NCI-H69 (cell line): ENCODE results near the gene UBE2E2.
"Not testable (repeated sequence)": the region's sequence is repeated elsewhere in the genome, so short reads cannot be mapped to it uniquely, and the experiment has no call there.

Experiments used
- DNase-seq: peaks from one replicate; lab custom pipeline; 2025; lab: John Stamatoyannopoulos, UW

UBE2E2 gene

DNA sequence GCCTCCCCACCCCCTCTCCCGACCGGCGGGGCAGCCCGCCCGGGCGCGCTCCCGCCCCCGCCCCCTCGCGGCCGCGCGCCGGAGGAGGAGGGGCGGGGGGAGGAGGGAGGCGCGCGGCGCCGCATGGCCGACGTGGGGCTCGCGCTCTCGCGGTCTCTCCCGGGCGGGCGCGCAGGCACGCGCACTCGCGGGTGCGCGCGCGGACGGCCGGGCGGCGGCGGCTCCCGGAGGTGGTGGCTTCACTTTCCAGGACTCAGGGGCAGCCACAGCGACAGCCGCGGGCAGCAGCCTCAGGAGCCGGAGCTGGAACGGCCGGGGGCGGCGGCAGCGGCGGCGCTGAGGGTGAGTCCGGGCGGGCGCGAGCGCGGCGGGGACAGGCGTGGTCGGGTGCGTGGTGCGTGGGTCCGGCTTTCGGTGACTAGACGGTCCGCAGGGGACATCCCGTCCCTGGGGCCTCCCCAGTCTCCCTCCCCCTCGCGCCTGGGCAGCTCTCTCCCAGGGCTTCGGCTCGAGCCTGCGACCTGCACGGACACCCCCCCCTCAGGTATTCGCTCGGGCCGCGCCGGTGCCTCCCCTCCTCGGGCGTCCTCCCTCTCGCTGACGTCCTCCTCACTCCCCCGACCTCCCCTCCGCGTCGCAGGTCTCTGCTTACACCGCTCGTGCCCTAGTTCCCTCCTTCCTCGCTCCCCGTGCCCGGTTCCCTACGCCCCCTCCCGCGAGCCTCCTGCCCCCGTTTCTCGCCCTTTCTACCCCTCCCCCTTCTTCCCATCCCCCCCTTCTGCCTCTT lies at the start of gene UBE2E2:
TSS of gene UBE2E2 (plus strand) at position 407 of the 787 bp plus-strand sequence.
- peak; percentile 59 for DNase-seq

DNA sequence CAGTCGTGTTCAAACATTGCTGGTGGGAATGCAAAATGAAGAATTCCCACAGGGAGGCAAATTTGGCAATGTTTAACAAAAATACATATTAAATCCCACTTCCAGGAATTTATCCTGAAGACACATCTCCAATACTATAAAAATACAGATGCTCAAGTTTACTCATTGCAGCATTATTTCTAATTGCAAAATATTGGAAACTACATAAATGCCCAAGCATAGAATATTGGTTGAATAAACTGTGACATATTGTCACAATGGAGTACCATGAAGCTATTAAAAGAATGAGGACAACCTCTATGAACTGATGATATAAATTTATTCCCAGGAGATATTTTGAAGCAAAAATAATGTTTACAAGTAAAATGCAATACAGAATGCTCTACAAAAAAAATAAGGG lies 49.7 kb upstream of the UBE2E2 start:
- no peak for DNase-seq

DNA sequence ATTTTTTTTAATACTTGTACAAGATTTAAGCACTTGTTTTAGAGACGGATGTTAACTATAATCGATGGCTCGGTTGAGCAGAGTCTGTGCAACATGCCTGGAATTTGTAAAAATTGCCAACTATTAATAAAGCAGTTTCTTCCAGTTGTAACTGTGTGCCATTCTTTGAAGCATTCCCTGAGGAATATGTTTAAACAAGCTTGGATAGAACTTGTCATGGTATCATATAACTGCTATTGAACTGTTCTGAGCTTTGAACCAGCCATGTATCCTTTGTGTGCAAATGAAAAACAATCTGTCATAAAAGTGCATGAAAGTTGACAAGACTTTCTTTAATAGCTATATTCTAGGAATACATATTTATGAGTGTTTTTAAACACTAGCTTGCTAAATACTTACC lies 45.8 kb upstream of the UBE2E2 start:
- DNase-seq: no peak

DNA sequence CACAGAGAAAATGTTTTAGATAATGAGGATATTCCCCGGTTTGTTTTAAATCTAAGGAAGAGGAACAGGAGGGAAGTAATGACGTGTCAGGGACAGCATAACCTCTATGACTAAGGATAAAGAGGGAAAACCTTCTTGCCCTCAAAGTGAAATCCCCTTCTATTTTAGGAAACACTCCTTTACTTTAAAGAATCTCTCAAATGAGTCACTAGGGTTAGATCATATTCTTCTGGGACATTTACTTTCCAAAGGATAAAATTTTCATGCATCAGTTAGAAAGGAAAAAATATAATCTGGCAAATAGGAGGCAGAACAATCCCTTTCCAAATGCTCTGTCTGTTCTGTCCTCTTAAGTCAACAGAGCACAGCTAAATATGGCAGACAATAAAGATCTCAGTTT lies 43.2 kb upstream of the UBE2E2 start:
- DNase-seq: no peak

DNA sequence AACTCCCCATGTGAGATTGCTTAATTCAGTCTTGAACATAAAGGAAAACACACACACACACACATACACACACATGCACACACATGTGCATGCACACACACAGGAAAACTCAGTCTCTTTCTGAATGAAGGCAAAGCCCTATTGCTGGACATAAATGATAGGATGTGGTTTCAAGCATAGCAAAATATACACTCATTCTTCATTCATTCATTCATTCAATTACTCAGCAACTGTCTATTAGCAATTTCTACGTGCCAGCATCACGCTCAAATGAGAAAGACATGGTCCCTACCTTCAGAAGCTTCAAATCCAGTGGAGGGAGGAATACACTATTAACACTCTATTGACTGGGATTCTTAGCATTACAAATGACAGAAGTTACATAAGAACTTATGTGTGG lies 41.8 kb upstream of the UBE2E2 start:
- no peak for DNase-seq

DNA sequence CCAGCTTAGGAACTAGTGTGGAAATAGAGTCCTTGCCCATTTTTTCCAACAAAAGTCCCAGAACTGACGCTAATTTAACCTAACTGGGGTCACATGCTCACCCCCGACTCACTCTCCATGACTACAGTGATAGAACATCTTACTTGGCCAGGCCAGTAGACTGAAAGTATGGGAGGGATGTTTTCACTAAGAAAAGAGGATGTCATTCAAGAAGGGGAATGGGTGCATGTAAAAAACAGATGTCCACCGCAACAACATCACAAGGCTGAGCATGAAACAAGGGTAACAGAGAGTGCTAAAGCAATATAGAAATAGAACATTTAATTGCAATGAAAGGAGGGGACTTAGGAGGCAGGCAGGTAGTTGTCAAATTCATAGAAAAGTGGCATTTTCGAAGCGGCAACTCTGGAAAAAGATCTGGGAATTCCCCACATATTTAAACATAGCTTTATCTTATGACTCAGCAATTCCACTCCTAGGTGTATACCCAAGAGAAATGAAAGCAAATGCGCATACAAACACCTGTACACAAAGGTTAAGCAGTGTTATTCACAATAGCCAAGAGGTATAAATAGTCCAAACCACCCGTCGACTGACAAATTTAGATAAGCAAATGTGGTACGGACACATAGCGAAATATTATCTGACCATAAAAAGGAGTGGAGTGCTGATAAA lies 41.1 kb upstream of the UBE2E2 start:
- DNase-seq: no peak

DNA sequence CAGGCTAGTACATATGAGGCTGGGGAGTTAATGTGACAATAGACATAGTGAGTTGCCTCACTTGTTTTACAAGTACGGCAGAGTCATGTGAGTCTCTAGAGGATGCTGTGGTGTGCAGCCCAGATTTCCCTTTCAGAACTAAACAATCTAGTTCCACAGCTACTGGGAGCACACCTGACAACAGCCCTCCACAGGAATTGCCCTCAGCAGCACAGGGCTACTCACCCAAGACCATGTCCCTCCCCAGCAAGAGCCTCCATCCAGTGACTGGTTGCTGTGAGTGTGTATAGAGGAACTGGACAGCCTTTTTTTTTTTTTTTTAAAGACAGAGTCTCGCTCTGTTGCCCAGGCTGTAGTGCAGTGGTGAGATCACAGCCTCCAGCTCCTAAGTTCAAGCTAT lies 40.2 kb upstream of the UBE2E2 start:
- DNase-seq: no peak

DNA sequence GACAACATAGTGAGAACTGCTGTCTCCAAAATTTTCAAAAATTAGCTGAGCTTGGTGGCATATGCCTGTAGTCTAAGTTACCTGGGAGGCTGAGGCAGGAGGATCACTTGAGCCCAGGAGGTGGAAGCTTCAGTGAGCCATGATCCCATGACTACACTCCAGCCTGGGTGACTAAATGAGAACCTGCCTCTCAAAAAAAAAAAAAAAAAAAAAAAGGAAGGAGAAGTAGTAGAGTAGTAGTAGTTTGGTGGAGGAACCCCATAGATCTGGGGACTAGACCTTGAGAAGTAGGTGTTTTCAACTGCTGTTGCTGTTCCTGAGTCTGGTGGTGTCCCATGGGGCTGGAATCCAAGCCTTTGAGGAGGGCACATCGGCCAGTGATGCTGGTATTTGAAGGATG lies 38.4 kb upstream of the UBE2E2 start:
- DNase-seq: no peak

DNA sequence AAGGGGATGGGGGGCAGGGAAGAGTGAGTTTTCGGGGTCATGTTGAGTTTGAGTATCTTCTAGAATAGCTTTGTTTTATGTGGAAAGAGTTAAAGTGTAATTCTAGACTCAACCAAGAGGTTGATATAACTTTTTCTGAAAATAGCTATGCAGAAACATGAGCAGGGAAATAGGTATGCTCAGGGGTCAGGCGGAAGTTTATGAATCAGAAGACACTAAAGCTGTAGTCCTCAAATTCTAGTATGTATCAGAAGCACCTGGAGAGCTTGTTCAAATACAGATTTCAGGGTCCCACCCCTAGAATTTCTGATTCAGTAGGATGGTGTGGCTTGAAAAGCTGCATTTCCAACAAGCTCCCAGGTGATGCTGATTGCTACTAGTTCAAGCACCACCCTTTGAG lies 37.6 kb upstream of the UBE2E2 start:
- DNase-seq: no peak

DNA sequence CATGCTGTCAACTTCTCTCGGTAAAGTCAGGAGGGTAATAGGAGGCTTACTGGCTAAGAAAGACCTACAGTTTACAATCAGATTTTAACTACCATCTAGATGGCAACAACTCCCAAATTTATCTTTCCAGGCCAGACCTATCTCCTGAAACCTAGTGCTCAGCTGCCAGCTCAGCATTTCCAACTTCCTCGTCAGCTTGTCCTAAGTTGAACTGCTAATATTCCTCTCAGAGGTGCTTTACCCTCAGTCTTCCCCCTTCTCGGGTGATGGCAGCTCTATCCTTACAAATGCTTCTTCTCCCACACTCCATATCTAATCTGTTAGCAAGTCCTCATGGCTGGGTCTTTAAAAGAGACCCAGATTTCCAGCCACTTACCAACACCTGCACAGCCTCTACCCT lies 36.9 kb upstream of the UBE2E2 start:
- DNase-seq: no peak

DNA sequence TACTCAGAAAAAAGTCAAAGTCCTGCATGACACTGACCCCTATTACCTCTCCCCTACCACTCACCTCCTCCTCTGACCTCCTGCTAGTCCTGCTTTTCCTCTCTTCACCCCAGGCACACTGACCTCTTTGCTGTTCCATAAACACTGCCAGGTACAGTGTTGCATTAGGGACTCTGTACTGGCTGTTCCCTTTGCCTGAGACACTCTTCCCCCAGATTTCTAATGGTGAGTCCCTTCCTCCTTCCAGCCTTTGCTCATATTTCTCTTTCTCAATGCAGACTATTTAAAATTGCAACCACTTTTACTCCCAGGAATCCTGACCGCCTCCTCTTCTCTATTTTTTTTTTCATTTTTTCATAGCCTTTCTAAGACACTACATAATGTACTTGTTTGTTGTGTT lies 36.3 kb upstream of the UBE2E2 start:
- no peak for DNase-seq

DNA sequence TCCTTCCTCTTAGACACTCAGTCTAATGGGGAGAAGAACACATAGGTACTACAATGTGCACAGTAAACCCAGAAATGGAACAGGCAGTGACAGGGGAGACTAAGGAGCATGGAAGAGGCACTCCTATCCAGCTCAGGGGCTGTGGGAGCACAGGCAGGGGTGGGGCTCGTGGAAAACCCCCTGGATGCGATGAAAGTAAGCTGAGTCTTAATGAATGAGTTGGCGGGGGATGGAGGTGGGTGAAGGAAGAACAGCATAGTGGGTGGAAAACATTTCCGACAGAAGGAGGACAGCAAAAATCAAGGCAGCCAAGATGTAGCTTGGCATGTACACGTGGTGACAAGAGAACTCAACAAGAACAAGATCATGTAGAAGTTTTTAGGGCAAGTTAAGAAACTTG lies 33.6 kb upstream of the UBE2E2 start:
- no peak for DNase-seq

DNA sequence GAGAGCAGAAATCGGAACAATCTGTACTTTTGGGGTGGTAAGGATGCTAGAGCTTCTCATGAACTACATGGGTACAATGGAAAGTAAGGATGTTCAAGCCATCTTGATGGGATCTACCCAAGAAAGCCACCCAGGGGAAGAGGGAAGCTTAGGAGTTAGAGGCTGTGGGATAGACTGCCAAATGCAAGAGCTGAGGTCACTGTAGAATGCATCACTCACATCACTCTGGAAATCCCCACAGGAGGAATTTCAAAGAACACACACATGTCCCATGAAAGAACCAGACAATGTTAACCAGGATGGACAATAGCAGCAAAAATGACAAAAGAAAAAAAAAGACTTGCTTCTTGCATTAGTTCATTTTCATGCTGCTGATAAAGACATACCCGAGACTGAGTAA lies 32.8 kb upstream of the UBE2E2 start:
- no peak for DNase-seq

DNA sequence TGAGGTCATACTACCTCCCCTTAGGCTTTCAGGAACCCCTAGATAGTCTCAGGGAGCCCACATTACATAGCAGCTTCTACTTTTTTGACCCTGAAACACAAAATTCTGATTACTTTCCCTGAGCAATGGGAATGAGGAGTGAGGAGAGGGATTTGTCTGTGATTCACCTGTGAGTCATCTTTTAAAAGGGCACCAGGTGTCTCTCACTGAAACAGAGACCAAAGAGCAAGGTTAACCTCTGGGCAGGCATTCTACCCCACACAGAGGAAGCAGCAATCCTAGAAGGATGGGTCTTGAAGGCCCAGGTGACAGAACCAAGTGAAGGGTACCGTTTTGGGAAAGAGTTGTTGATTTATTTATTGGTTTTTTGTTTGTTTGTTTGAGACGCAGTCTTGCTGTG lies 31.1 kb upstream of the UBE2E2 start:
- DNase-seq: no peak

DNA sequence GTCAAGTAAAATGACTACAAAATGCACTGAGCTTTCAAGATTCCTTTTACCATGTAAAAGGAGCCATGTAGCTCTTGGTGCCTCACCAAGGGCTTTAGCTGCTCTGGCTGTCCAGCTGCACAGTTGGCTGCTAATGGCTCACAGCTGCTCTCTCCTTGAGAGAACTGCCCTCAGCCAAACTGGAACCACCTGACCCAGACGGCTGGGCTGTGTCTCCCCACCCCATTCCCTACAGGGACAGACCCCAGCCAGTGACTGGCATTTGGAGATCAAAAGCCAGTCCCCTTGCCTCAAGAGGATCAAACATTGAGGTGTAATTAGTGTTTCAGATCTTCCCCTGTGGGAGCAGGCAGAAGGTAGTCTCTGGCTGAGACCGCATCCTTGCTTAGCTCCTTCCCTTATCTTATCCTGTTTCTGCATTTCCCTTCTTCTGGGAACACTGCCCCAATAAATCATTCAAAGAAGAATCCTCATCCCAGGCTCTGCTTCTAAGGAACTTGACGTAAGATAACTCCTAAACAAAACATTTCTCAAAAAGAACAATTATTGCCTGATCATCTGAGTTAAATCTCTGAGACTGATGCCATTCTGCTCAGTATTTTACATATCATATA lies 28.6 kb upstream of the UBE2E2 start:
- peak; percentile 2 for DNase-seq

DNA sequence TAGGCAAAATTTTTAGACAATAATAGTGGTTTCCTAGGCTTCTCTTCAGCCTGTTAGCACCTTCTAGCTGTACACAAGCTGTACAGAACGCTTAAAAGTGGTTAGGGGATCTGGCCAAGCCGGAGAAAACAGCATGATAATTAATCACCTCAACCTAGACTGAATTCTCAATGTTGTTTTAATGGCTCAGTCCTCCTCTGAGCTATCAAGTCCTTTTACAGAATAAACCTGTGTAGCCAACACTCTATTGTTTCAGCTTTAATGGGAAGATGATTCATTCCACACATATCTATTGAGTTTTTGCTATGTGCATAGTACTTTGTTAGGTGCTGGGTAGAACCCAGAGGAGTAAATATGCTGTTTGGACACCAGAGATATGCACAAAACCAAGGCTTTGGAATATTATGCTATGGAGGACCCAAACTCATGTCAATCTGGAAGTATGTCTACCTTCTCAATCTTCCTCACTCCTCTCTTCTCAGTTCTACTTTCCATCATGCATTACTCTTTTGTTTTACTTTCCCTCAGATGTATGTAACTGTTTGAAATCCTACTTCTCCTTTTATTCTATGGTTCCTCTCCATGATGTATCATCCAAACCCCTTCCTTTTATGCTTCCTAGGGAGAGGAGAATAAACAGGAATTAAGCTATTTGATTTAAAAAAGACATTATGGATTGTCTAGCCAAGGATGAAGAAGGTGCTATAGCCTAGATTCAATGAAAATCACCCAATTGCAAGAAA lies 27.6 kb upstream of the UBE2E2 start:
- DNase-seq: no peak

DNA sequence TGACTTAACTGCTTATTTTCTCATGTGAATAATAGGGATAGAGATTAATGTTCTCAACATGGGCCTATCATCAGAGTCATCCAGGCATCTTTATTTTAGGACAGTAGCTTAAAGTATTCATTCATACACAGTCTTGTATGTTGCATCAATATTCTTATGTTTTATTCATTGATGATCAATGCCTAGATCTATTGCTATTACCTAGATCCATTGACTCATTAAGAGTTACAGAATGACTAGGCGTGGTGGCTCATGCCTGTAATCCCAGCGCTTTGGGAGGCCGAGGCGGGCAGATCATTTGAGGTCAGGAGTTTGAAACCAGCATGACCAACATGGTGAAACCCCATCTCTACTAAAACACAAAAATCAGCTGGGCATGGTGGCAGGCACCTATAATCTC lies 26.3 kb upstream of the UBE2E2 start:
- not testable (repeated sequence) for DNase-seq

DNA sequence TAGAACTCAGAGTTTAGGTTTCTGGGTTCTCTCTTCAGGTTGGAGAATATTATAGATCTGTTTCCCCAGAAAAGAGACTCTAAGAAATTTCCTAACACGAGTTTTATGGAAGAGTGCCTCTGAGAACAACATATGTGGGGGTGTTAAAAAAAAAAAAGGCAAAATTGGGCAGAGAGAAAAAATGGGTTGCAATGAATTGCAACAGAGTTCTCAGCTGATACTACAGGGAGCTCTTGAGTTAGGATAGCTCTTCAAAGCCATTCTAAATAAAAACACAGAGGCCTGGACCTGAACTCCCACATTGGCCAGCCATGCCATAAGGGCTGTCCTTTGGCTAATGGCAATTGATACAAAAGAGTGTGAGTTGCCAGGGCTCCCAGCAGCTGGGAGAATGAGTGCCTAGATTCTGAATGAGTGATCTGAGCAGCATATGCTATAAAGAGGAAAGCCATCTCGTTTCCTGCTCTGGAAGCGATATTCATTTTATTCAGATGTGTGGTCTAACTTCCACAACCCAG lies 20.1 kb upstream of the UBE2E2 start:
- no peak for DNase-seq

DNA sequence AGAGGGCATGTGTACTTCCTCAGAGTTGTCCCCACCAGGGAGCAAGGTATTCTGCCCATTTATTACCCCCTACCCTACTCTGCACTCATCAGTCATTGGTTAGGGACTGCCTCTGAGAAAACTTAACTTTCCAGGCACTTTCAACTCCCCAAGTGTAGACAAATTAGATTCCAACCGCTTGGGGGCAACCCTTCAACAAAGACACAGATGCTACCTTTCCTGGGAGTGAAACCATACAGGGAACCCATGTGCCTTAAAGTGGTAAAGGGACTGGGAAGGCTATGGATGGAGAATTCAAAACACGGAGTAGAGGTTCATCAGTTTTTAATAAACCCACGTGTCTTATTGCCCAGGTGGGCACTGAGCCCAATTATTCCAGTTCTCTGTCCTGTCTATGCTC lies 19.4 kb upstream of the UBE2E2 start:
- DNase-seq: peak; percentile 0

DNA sequence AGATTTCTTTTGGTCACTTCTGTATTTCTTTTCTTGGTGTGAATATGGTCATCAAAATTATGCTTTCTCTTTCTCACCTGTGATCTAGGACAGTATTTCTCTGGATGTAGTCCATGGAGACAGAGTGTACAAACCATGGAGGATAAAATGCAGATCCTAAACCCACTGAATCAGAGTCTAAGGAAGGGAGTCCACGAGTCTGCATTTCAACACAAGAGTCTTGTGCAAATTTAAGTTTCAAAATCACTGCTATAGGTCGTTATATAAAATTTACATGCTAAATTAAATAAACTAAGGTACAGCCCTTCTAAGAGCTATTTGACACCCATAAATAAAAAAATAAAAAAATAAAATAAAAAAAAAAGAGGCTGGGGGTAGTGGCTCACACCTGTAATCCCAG lies 17.3 kb upstream of the UBE2E2 start:
- no peak for DNase-seq

DNA sequence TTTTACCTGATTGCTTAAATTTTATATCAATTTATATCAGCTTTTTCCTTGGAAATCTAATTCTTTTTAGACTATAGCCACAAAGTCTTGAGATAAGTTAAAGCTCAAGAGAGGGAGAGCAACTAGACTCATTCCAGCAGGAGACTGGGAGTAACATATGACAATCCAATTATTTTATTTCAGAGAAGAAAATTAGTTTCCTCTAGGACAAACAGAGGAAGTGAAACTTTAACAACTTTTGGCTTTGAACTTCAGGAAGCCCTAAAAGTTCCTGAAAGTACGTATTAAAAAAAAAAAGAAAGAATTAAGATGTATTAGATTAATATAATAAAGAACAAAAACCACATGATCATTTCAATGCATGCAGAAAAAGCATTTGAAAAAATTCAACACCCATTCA lies 13.9 kb upstream of the UBE2E2 start:
- no peak for DNase-seq

DNA sequence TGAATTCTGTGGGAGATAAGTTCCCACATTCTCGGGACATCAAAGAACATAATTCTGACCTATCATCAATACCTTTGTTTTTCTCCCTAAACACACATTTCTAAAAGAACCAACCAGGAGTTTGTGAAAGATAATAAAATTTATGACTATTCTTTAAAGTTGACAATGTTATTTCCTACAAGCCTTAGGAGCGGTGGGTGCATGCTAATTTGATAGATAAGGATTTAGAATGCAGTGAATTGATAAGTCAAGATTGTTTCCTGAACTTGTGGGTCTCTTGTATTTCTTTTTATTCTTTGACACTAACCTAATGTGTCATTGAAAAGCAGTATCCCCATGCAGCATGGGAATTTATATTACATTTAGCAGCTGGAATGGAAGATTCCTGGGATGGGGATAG lies 10.3 kb upstream of the UBE2E2 start:
- no peak for DNase-seq

DNA sequence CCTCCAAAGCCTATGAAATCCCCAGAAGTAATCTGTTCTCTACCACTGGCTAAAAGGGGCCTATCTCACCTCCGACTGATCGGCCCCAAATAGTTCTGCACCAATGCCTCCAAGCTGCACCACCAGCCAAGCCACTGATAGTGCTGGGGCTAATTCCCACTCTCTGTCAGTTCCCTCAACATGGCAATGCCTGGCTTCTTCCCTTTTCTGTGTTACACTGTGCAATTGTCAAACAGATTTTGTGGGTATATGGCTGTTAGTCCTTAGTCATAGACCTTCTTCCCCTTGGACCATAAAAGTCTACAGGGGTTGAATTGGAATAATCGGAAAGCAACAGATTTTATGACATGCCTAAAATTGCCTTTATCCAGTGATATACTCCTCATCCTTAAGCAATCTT lies 9.3 kb upstream of the UBE2E2 start:
- DNase-seq: no peak
